HT-29 (cell line): ENCODE measurements around the gene ILF3. TPM values are rescaled to one million over a fixed set of nuclear protein-coding genes. Genes with fewer than 3 reads are reported as not detected.
A peak's percentile ranks its signal among the peaks of the same experiment; 100 is the strongest.

Experiments used
- DNase-seq: peaks from one replicate; pipeline ENCODE4 v3.0.0-alpha.2; 2015; ENCODE audit warnings: low spot score
- small RNA-seq: library from RNA; depleted of rRNA; stranded (forward); fragments of <200 nt; gene quantifications from one replicate; pipeline ENCODE3, GENCODE V24; 2014
- total RNA-seq: library from RNA; depleted of rRNA; stranded (reverse); fragments of >200 nt; shearing (Covaris generic); gene quantifications from 2 replicates; pipeline ENCODE4 v1.2.3, GENCODE V29; 2014; rRNA removed

ILF3 gene
- total RNA-seq, 1 experiment from 2014 or later = 198 TPM

DNA sequence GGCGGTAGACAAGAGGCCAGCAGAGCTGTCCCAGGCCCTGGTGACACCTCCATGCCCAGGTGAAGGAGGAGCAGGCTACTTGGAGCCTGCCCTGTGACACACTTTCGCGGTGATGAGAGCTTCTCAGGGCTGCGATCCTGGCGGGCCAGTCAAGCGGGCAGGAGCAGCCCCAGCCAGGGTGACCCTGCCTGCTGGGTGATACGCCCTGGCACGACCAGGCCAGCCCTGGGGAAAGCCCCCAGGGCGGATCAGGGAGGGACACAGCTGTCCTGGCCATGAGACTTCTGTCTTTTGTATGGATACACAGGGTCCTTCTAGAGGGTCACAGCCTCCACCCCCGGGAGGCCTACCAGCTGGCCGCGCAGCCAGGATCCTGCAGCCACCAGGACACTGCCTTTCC is 76.8 kb downstream of the ILF3 start:
- no peak for DNase-seq

DNA sequence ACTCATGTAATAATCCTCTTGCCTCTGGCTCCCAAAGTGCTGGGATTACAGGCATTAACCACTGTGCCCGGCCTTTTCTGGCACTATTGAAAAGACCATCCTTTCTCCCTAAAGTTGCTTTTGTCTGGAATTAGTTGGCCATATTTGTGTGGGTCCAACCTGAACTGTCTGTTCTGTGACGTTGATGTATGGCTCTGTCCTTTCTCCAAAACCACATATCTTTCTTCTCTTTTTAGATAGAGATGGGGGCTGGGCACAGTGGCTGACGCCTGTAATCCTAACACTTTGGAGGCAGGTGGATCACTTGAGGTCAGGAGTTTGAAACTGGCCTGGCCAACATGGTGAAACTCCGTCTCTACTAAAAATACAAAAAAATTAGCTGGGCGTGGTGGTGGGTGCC is 81.6 kb downstream of the ILF3 start:
- DNase-seq = no peak

GRCh38 chr19:10736189-10736588 is 82.0 kb downstream of the ILF3 start:
- DNase-seq = no peak

GRCh38 chr19:10736916-10737551 is 82.9 kb downstream of the ILF3 start:
- no peak for DNase-seq

- no peak for DNase-seq
These were observed 83.6 kb downstream of the ILF3 start for GRCh38 chr19:10737722-10738121.

DNA sequence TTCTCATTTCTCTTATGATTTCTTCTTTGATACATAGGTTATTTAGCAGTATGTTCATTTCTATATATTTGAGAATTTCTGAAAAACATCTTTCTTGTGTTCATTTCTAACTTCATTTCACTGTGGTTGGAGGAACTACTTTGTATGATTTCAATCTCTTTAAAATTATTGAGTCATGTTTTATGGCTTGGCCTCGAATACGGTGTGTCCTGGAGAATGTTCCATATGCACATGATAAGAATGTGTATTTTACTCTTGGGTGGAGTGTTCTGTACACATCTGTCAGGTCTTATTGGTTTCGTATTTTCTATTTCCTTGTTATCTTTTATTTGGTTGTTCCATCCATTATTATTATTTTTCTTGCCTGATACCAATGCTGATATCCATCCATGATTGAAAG is 86.7 kb downstream of the ILF3 start:
- peak; percentile 61 for DNase-seq

Small RNA genes within 50 kb of the gene (small RNA-seq; reads per million reads assigned to genes)
- gene MIR638 = not detected

Other genes with a start within 250 kb of the ILF3 start
- gene PDE4A, start 233.8 kb upstream of the ILF3 start, total RNA-seq = 0.16 and 0.36 TPM in 2 replicates
- 99.5 and 114 TPM in 2 replicates for gene KEAP1, start 151.0 kb upstream of the ILF3 start, total RNA-seq
- not detected in 2 replicates for gene S1PR5, start 136.9 kb upstream of the ILF3 start, total RNA-seq
- 36.0 and 36.8 TPM in 2 replicates for gene ATG4D, start 110.4 kb upstream of the ILF3 start, total RNA-seq
- gene KRI1, start 88.3 kb upstream of the ILF3 start, total RNA-seq = 38.3 and 68.1 TPM in 2 replicates
- 21.1 and 23.0 TPM in 2 replicates for gene CDKN2D, start 85.4 kb upstream of the ILF3 start, total RNA-seq
- 154 and 159 TPM in 2 replicates for gene AP1M2, start 67.0 kb upstream of the ILF3 start, total RNA-seq
- 48.5 and 80.6 TPM in 2 replicates for gene SLC44A2, start 28.8 kb upstream of the ILF3 start, total RNA-seq
- 32.7 and 36.0 TPM in 2 replicates for gene QTRT1, start 47.1 kb downstream of the ILF3 start, total RNA-seq
- 180 and 196 TPM in 2 replicates for gene DNM2, start 63.7 kb downstream of the ILF3 start, total RNA-seq
- gene TMED1, start 181.9 kb downstream of the ILF3 start, total RNA-seq = 30.7 and 34.0 TPM in 2 replicates
- gene C19orf38, start 194.1 kb downstream of the ILF3 start, total RNA-seq = 0.13 TPM in 1 of 2 replicates, not detected in the other
- gene CARM1, start 217.2 kb downstream of the ILF3 start, total RNA-seq = 40.7 and 46.0 TPM in 2 replicates